DMS114 treated with DMSO at 0.1 percent for 48 hours (cell line): ENCODE results near the gene TRERF1.

Source experiments
- DNase-seq: peaks from one replicate; lab custom pipeline; 2025; ENCODE audit not compliant: unreplicated experiment; lab: John Stamatoyannopoulos, UW

The TRERF1 gene

GRCh38 chr6:42424906-42425474, 26.7 kb downstream of the TRERF1 start:
- no peak for DNase-seq

- DNase-seq = no peak
Measured at GRCh38 chr6:42423244-42423643, 28.5 kb downstream of the TRERF1 start.

- no peak for DNase-seq
Measured at GRCh38 chr6:42420741-42421140, 31.0 kb downstream of the TRERF1 start.

- DNase-seq = no peak
Measured at GRCh38 chr6:42419490-42420280, 32.0 kb downstream of the TRERF1 start.

GRCh38 chr6:42418724-42419123, 33.0 kb downstream of the TRERF1 start:
- no peak for DNase-seq

GRCh38 chr6:42417641-42418112, 34.0 kb downstream of the TRERF1 start:
- DNase-seq = no peak

GRCh38 chr6:42411406-42411805, 40.3 kb downstream of the TRERF1 start:
- no peak for DNase-seq

GRCh38 chr6:42410861-42411260, 40.9 kb downstream of the TRERF1 start:
- no peak for DNase-seq

GRCh38 chr6:42409581-42409980, 42.1 kb downstream of the TRERF1 start:
- DNase-seq = no peak

GRCh38 chr6:42407379-42407778, 44.3 kb downstream of the TRERF1 start:
- DNase-seq = no peak

- no peak for DNase-seq
Measured at GRCh38 chr6:42406306-42407280, 45.1 kb downstream of the TRERF1 start.

GRCh38 chr6:42405021-42405420, 46.7 kb downstream of the TRERF1 start:
- no peak for DNase-seq

- no peak for DNase-seq
Measured at GRCh38 chr6:42404484-42404883, 47.2 kb downstream of the TRERF1 start.

- DNase-seq = no peak
Measured at GRCh38 chr6:42403831-42404230, 47.9 kb downstream of the TRERF1 start.

- DNase-seq = no peak
Measured at GRCh38 chr6:42403421-42403820, 48.3 kb downstream of the TRERF1 start.

GRCh38 chr6:42402184-42402583, 49.5 kb downstream of the TRERF1 start:
- no peak for DNase-seq

- no peak for DNase-seq
Measured at GRCh38 chr6:42401613-42401951, 50.1 kb downstream of the TRERF1 start.

GRCh38 chr6:42400886-42401612, 50.7 kb downstream of the TRERF1 start:
- no peak for DNase-seq

- DNase-seq = no peak
Measured at GRCh38 chr6:42400061-42400760, 51.5 kb downstream of the TRERF1 start.

- no peak for DNase-seq
Measured at GRCh38 chr6:42396720-42397119, 55.0 kb downstream of the TRERF1 start.
